ENCODE measurements around the gene ALX4.

The ALX4 gene

GRCh38 chr11:44305470-44306051 lies 4.4 kb downstream of the ALX4 start:
- DNase-seq (ENCODE audit: insufficient read length, low spot score) (no peak), FAIRE-seq (no peak)
- no peak for TF ChIP-seq CTCF (IDR thresholded peaks at IDR 0.05; ENCODE audit: insufficient read depth, missing control alignments)

GRCh38 chr11:44305026-44305469 lies 4.9 kb downstream of the ALX4 start:
- FAIRE-seq = no peak
- DNase-seq (ENCODE audit: insufficient read length, low spot score) = no peak
- TF ChIP-seq CTCF (IDR thresholded peaks at IDR 0.05; ENCODE audit: insufficient read depth, missing control alignments) = no peak

- FAIRE-seq = no peak
- TF ChIP-seq CTCF (IDR thresholded peaks at IDR 0.05; ENCODE audit: insufficient read depth, missing control alignments) = no peak
These were observed 5.6 kb downstream of the ALX4 start for GRCh38 chr11:44304091-44305025.

GRCh38 chr11:44303401-44303938 lies 6.5 kb downstream of the ALX4 start:
- TF ChIP-seq CTCF (IDR thresholded peaks at IDR 0.05; ENCODE audit: insufficient read depth, missing control alignments) = no peak
- FAIRE-seq = no peak
- no peak for DNase-seq (ENCODE audit: insufficient read length, low spot score)

More at GRCh38 chr11:44304091-44305025, 5.6 kb downstream of the ALX4 start:
- DNase-seq (ENCODE audit: insufficient read length, low spot score) = no peak

DNA sequence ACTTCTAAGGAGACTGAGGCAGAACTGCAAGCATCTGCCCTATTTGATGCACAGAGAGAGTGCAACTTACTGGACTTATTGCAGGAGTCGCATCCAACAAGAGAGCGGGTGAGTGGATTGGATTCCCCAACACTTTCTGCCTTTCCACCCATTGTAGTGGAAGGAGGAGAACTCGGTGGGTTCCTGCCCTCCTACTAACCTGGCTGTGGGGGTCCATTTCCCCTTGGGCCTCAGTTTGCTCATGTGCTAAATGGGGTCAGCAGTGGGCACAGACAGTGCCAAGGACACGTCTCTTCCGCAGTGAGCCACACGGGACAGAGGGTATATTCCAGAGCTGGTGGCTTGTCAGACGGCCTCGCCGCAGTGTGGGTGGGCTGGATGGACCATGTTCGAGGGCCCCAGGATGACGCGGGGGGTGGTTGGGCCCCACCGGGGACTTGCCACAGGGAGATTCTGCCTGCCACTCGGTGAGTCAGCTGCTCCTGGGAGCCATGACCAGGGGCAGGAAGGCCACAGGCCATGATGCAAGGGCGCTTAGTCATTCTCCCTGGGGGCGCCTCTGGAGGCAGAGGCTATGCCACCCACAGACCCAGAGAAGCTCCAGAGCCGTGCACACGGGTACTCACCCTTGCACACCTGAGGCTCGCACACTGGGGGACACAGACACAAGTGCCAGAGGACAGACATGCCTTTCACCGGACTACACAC lies 8.2 kb downstream of the ALX4 start:
- FAIRE-seq = no peak
- no peak for TF ChIP-seq CTCF (IDR thresholded peaks at IDR 0.05; ENCODE audit: insufficient read depth, missing control alignments)
- no peak for DNase-seq (ENCODE audit: insufficient read length, low spot score)

- DNase-seq (ENCODE audit: insufficient read length, low spot score) (no peak), FAIRE-seq (no peak)
These were observed 8.9 kb downstream of the ALX4 start for GRCh38 chr11:44300844-44301563.

More at GRCh38 chr11:44300844-44301563, 8.9 kb downstream of the ALX4 start:
- no peak for TF ChIP-seq CTCF (IDR thresholded peaks at IDR 0.05; ENCODE audit: insufficient read depth, missing control alignments)

Measured in D721Med (cell line).